Lower leg skin (tissue), 4 donors: ENCODE measurements around the gene MTFMT. TPM values are rescaled to one million over a fixed set of nuclear protein-coding genes. Genes with fewer than 3 reads are reported as not detected.

Experiments used
- DNase-seq, 2 donors: peaks; one replicate each; pipeline ENCODE4 v3.0.0-alpha.2; 2019; ENCODE audit warnings: low spot score in 2 of 2
- H3K4me3 ChIP-seq: fragments of 200-600 bp; sonication (generic); 2 replicates; pipeline ENCODE4 v1.5.1; 2017; ENCODE audit warnings: mild to moderate bottlenecking, low read depth; ENCODE audit not compliant: poor library complexity, severe bottlenecking
- POLR2A ChIP-seq, 2 donors: fragments of 450-650 bp; IDR thresholded peaks; one replicate each; pipeline ENCODE4 v1.6.1; 2016 to 2017; ENCODE audit warnings: antibody characterized with exemption in 2 of 2, mild to moderate bottlenecking in 1 of 2, moderate library complexity in 1 of 2
- WGBS, 2 donors: methylation state at CpG; one replicate each; pipeline ENCODE4 v1.1.5; 2018; 5-methylcytosine and 5-hydroxymethylcytosine counted together
- intact Hi-C: fragments of 100-400 bp; cut with DNase I; formaldehyde crosslinking; loops from one replicate; pipeline ENCODE4 v1.15.0; 2023; ENCODE audit warnings: low total_unique reads
- total RNA-seq, 4 donors: library from RNA; depleted of rRNA; stranded (reverse); fragments of >200 nt; gene quantifications; one replicate each; pipeline ENCODE4 v1.1.0, GENCODE V29; 2016
- TF ChIP-seq, protein P1 (sequence below), 3 donors: fragments of 450-650 bp; IDR thresholded peaks; one replicate each; pipeline ENCODE4 v1.5.1; 2016; ENCODE audit warnings: antibody characterized with exemption in 3 of 3, mild to moderate bottlenecking in 3 of 3, moderate library complexity in 2 of 3

MTFMT gene
- total RNA-seq, 4 donors from 2014 or later: 12.3 to 21.9 (median 15.0) TPM

DNA sequence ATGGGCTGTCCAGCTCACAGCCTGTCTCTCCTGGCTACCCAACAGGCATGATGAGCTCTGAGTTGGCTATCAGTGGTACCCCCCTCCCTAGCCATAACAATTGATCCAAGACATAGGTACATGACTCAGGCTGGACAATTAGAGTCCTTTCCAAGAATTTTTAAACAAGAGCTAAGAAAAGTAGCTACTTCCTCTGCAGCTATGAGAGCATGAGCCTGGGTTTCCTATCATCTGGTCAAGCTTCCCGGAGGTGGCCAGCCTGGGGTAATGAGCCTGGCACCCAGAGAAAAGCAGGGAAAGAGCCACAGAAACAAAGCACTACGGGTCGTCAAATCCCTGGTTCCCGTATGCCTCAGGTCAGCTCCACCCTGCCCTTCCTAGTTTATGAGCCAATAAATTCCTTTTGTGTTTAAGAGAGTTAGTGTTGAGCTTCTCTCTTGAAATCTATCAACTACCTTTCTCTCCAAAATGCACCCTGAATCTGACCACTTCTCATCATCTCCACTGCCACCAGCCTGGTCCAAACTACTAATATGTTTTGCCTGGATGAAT, 13.4 kb upstream of the MTFMT start:
- WGBS, 2 donors: 33 to 49% methylated on average over 4 of the region's 4 CpGs
- intact Hi-C loops: loop anchor here (10.0 kb wide), 1 partner anchor 308 kb away; no protein-coding TSS in a partner anchor
- no peak for TF ChIP-seq POLR2A (IDR thresholded peaks at IDR 0.05)
- TF ChIP-seq, protein P1, sequence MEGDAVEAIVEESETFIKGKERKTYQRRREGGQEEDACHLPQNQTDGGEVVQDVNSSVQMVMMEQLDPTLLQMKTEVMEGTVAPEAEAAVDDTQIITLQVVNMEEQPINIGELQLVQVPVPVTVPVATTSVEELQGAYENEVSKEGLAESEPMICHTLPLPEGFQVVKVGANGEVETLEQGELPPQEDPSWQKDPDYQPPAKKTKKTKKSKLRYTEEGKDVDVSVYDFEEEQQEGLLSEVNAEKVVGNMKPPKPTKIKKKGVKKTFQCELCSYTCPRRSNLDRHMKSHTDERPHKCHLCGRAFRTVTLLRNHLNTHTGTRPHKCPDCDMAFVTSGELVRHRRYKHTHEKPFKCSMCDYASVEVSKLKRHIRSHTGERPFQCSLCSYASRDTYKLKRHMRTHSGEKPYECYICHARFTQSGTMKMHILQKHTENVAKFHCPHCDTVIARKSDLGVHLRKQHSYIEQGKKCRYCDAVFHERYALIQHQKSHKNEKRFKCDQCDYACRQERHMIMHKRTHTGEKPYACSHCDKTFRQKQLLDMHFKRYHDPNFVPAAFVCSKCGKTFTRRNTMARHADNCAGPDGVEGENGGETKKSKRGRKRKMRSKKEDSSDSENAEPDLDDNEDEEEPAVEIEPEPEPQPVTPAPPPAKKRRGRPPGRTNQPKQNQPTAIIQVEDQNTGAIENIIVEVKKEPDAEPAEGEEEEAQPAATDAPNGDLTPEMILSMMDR (IDR thresholded peaks at IDR 0.05): no peak
- no peak overlapping the region for H3K4me3 ChIP-seq
- peak in 1 of 2 donors; percentile 40 for DNase-seq

DNA sequence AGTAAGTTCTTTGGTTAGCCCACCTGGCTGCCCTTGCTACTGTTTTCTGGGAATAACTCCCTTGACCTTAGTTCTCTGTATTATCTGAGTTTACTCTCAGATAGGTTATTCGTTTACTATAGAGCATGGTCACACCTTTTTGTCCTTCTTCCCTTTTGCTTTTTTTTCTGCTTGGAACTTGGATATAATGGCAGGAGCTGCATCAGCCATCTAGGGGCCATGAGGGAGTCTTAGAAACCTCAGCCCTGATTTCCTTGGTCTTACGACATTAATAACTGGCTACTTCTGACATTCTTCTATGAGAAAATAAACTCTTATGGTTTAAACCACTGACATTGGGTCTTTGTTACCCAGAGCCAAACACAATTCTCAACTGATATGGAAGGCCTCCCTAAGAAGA, 12.3 kb upstream of the MTFMT start:
- intact Hi-C loops: loop anchor here (10.0 kb wide), 1 partner anchor 307 kb away; no protein-coding TSS in a partner anchor
- TF ChIP-seq, protein P1 (IDR thresholded peaks at IDR 0.05): no peak
- TF ChIP-seq POLR2A (IDR thresholded peaks at IDR 0.05): no peak
- H3K4me3 ChIP-seq: no peak overlapping the region
- whole genome bisulfite sequencing, 2 donors: 95 to 98% methylated on average over 2 of the region's 2 CpGs
- DNase-seq: no peak

DNA sequence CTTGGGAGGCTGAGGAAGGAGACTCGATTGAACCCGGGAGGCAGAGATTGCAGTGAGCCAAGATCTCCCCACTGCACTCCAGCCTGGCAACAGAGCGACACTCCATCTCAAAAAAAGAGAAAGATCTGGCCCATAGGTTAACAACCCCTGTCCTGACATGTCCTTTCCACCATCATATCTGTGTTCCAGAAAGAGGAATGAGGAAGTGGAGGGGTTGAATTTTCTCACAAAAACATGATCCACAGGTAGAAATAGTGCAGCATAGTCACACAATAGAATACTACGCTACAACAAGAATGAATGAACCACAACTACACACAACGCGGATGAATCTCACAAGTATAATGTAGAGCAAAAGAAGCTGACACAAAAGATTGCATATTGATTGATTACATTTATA, 11.0 kb upstream of the MTFMT start:
- intact Hi-C loops: loop anchor here (10.0 kb wide), 1 partner anchor 306 kb away; no protein-coding TSS in a partner anchor
- TF ChIP-seq, protein P1 (IDR thresholded peaks at IDR 0.05): no peak
- TF ChIP-seq POLR2A (IDR thresholded peaks at IDR 0.05): no peak
- DNase-seq: no peak
- WGBS, 2 donors: 63 to 68% methylated on average over 6 of the region's 6 CpGs
- H3K4me3 ChIP-seq: no peak overlapping the region

DNA sequence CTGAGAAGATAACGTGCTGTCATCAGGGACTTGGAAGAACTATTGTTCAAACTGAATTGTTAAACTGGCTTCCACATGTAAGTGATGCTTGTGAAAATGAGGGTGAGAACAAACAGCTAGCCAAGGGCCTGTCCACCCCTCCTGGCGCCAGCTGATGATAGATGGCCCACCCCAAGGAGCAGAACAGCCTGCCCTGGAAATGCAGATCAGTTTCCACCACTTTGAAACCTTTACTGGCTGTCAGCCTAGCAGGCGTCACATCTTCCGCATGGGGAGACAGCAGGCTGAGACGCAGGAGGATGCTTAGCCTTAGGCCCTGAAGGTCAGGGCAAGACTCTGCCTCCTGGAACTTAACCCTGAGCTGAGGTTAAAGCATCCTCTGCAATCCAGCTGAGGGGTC, 9.4 kb upstream of the MTFMT start:
- H3K4me3 ChIP-seq: no peak overlapping the region
- intact Hi-C loops: no loop called here
- WGBS, 2 donors: 82 to 88% methylated on average over 5 of the region's 5 CpGs
- TF ChIP-seq, protein P1 (IDR thresholded peaks at IDR 0.05): no peak
- TF ChIP-seq POLR2A (IDR thresholded peaks at IDR 0.05): no peak
- peak in 1 of 2 donors; percentile 39 for DNase-seq

DNA sequence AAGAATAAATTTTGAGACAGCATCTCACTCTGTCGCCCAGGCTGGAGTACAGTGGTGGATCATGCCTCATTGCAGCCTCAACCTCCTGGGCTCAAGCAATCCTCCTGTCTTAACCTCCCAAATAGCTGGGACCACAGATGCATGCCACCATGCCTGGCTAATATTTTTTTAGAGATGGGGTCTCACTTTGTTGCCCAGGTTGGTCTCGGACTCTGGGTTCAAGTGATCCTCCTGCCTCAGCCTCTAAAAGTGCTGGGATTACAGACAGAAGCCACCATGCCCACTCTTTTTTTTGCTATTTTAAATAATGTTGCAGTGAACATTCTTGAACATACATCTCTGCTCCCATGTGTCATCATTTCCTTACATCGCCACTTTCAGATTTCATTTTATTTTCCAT, 9.0 kb upstream of the MTFMT start:
- TF ChIP-seq, protein P1 (IDR thresholded peaks at IDR 0.05): no peak
- TF ChIP-seq POLR2A (IDR thresholded peaks at IDR 0.05): no peak
- intact Hi-C loops: no loop called here
- H3K4me3 ChIP-seq: no peak overlapping the region
- WGBS, 2 donors: 93 to 96% methylated on average over 3 of the region's 3 CpGs
- peak in 1 of 2 donors; percentile 9 for DNase-seq

DNA sequence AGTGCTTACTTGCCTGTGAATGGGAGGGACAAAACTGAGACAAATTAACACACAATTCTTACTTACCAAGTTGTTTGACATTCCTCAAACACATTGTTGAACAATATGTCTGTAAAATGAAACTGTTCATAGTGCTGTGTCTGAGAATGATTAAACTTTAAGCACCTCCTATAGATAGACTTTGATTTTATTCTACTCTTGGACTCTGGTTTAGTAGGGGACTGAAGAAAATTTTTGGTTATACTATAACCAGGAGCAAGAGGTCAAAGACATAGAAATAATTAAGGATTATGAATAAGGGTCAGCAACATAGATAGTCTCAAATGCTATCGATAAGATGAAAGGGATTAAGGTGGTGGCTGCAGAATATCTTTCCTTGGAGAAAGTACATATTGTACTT, 7.9 kb upstream of the MTFMT start:
- no peak overlapping the region for H3K4me3 ChIP-seq
- DNase-seq: no peak
- no peak for TF ChIP-seq POLR2A (IDR thresholded peaks at IDR 0.05)
- TF ChIP-seq, protein P1 (IDR thresholded peaks at IDR 0.05): no peak
- intact Hi-C loops: no loop called here
- WGBS, 2 donors: 89 to 94% methylated on average over 1 of the region's 1 CpG
